ENCODE results near the gene CYP19A1. TPM values are rescaled to one million over a fixed set of nuclear protein-coding genes. Genes with fewer than 3 reads are reported as not detected.

Gene CYP19A1
- total RNA-seq, 2 experiments from 2014 or later, result not detected

DNA sequence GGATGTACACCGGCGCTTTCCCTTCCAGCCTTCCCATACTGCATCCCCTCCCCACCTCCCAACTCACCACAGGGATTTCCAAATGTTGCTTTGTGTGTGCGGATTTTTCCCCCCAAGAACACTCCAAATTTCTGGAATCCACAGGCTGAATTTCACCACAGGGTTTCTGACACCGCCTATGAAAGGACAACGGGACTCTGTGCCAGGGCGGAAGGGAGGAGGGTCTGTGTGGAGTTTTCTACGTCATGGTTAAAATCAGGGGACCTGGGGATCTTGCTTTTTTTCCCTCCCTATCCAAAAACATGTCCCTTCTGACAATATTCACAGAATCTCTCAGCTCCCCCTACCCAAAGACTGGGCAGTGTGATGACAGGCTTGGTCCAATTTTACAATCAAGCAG, 14.6 kb downstream of the CYP19A1 start:
- Mint-ChIP-seq H3K27me3 (no peaks in the 10 kb centered on the region), H3K4me3 (no peak overlapping the region), H3K27ac (no peak overlapping the region), H3K9me3 (no peaks in the 10 kb centered on the region), H3K36me3 (ENCODE audit: low read depth) (no peaks in the 10 kb centered on the region), H3K4me1 (ENCODE audit: low read depth) (no peaks in the 10 kb centered on the region)
- TF ChIP-seq, protein P1, sequence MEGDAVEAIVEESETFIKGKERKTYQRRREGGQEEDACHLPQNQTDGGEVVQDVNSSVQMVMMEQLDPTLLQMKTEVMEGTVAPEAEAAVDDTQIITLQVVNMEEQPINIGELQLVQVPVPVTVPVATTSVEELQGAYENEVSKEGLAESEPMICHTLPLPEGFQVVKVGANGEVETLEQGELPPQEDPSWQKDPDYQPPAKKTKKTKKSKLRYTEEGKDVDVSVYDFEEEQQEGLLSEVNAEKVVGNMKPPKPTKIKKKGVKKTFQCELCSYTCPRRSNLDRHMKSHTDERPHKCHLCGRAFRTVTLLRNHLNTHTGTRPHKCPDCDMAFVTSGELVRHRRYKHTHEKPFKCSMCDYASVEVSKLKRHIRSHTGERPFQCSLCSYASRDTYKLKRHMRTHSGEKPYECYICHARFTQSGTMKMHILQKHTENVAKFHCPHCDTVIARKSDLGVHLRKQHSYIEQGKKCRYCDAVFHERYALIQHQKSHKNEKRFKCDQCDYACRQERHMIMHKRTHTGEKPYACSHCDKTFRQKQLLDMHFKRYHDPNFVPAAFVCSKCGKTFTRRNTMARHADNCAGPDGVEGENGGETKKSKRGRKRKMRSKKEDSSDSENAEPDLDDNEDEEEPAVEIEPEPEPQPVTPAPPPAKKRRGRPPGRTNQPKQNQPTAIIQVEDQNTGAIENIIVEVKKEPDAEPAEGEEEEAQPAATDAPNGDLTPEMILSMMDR (IDR thresholded peaks at IDR 0.05), result no peak
- ChIA-PET CTCF (no interaction called here), POLR2A (no interaction called here)
- intact Hi-C loops (cut with micrococcal nuclease), result no loop called here
- ATAC-seq, result no peak
- DNase-seq, result no peak

DNA sequence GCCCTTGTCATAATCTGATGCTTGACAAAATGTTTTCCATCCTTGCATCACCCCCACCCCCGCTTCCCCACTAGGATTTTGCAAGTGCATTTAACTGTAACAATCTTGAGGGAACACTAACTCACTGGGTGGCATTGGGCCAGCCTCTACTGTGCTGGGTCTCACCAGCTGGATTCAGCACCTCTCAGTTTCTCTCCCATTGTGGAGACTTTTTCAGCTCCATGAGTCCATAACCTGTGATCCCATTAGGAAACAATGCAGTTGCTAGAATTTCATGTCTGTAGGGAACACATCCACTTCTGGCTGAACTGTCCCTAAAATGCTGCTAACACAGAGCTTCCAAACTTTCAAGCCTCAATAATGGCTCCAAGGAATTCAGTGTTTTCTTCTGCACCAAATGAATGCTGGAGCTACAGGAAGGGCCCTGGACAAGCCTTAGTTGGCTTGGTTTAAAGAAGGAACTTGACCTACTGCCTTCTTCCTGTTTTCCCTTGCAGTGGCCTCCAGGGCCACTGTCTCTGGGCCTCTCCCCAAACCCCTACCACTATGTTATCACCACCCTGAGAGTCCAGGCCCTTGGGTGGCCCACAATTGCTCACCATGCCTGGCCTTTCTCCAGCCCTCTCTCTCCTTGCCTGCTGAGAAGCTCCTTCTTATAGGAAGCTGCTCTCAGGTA, 15.6 kb downstream of the CYP19A1 start:
- POLR2A ChIA-PET, result no interaction called here
- CTCF ChIA-PET, result no interaction called here

DNA sequence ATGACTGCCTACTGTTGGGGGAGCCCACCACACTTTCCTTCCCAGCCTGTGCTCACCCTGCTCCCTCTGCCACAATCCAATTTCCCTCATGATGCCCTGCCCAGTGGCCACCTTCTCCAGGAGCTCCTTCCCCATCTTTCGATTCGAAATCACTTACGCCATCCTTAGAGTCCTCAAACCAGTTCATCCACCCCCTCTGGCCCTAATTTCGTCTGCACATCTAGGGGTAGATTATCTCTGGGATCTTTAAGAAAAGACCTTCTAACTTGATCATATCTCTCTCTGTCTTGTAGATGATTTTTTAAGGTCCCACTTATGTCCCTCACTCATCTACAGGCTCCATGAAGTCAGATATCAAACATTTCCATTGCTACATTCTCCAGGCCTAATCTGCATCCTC, 17.1 kb downstream of the CYP19A1 start:
- Mint-ChIP-seq H3K27ac (no peak overlapping the region), H3K36me3 (ENCODE audit: low read depth) (no peaks in the 10 kb centered on the region), H3K4me3 (no peak overlapping the region), H3K9me3 (no peaks in the 10 kb centered on the region), H3K4me1 (ENCODE audit: low read depth) (no peaks in the 10 kb centered on the region), H3K27me3 (no peaks in the 10 kb centered on the region)
- no peak for ATAC-seq
- intact Hi-C loops (cut with micrococcal nuclease), result no loop called here
- ChIA-PET POLR2A (no interaction called here), CTCF (no interaction called here)
- DNase-seq, result no peak
- TF ChIP-seq, protein P1 (IDR thresholded peaks at IDR 0.05), result no peak

More for the DNA sequence above, 15.6 kb downstream of the CYP19A1 start:
- TF ChIP-seq, protein P1 (IDR thresholded peaks at IDR 0.05), result no peak
- Mint-ChIP-seq H3K27ac (no peak overlapping the region), H3K27me3 (no peaks in the 10 kb centered on the region), H3K36me3 (ENCODE audit: low read depth) (no peaks in the 10 kb centered on the region), H3K4me1 (ENCODE audit: low read depth) (no peaks in the 10 kb centered on the region), H3K4me3 (no peak overlapping the region), H3K9me3 (no peaks in the 10 kb centered on the region)
- no peak for ATAC-seq
- no peak for DNase-seq
- intact Hi-C loops (cut with micrococcal nuclease), result no loop called here

DNA sequence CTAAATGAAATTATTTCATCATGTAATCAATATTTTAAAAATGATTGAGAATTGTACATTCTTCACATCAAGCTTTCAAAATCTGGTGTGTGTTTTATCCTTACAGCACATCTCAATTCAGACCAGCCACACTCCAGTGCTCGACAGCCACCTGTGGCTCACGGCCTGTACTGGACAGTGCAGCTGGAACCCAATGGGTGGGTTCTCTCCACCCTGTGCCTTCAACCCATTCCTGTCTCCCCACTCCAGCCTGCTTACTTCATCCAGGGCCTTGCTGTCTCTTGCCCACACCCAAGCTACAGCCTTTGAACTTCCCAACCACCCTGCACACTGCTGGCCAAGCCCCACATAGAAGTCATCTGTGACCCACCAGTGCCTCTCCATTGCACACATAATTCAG, 17.6 kb downstream of the CYP19A1 start:
- intact Hi-C loops (cut with micrococcal nuclease), result no loop called here
- Mint-ChIP-seq H3K27ac (no peak overlapping the region), H3K36me3 (ENCODE audit: low read depth) (no peaks in the 10 kb centered on the region), H3K27me3 (no peaks in the 10 kb centered on the region), H3K4me3 (no peak overlapping the region), H3K9me3 (no peaks in the 10 kb centered on the region), H3K4me1 (ENCODE audit: low read depth) (no peaks in the 10 kb centered on the region)
- CTCF ChIA-PET, result no interaction called here
- POLR2A ChIA-PET, result no interaction called here
- no peak for ATAC-seq
- TF ChIP-seq, protein P1 (IDR thresholded peaks at IDR 0.05), result no peak
- no peak for DNase-seq

DNA sequence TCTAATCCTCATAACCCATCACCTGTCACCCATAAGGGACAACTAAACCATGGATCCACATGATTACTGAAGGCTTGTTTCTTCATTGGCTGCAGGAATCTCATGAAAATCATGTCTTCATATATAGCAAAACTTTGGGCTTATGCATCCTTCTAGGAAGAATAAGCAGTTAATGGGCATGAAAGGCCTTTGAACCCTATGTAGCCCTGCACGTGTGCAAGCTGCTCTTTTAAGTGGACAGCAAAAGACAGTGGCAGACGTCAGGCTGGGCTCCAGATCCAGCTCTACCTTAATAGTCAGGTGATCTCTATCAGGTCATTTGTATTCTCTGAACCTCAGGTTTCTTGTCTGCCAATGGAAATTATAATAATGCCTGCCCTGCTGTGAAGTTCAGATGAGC, 18.9 kb downstream of the CYP19A1 start:
- TF ChIP-seq, protein P1 (IDR thresholded peaks at IDR 0.05), result no peak
- H3K4me1 Mint-ChIP-seq (ENCODE audit: low read depth), result no peaks in the 10 kb centered on the region
- H3K9me3 Mint-ChIP-seq, result no peaks in the 10 kb centered on the region
- no peaks in the 10 kb centered on the region for H3K36me3 Mint-ChIP-seq (ENCODE audit: low read depth)
- ChIA-PET CTCF (interaction anchor here (0.7 kb wide), 1 partner anchor 157 kb away, joined by 3 read pairs; no protein-coding TSS in a partner anchor), POLR2A (no interaction called here)
- ATAC-seq (no peak), DNase-seq (no peak)
- H3K4me3 Mint-ChIP-seq, result no peak overlapping the region
- intact Hi-C loops (cut with micrococcal nuclease), result no loop called here
- no peaks in the 10 kb centered on the region for H3K27me3 Mint-ChIP-seq
- no peak overlapping the region for H3K27ac Mint-ChIP-seq

Data from activated CD8-positive, alpha-beta T cell treated with anti-CD3 and anti-CD28 coated beads for 36 hours (primary cell).